H9 (cell line): ENCODE data around the gene F11R. TPM values are rescaled to one million over a fixed set of nuclear protein-coding genes. Genes with fewer than 3 reads are reported as not detected.

Source experiments
- DNase-seq: peaks from one replicate; pipeline ENCODE4 v3.0.0-alpha.2; 2017
- H2AFZ ChIP-seq: one replicate; pipeline ENCODE4 v1.6.1; 2013; ENCODE audit warnings: mild to moderate bottlenecking, low read length, control low read depth, moderate library complexity
- H2AK5ac ChIP-seq: 2 replicates; pipeline ENCODE4 v1.6.1; 2013; ENCODE audit warnings: low read length, control low read depth, mixed read lengths; ENCODE audit not compliant: insufficient read length
- H2BK120ac ChIP-seq: one replicate; pipeline ENCODE4 v1.6.1; 2013; ENCODE audit warnings: low read depth, mild to moderate bottlenecking, low read length, control low read depth, inconsistent platforms; ENCODE audit not compliant: poor library complexity, severe bottlenecking
- H2BK12ac ChIP-seq: 2 replicates; pipeline ENCODE4 v1.6.1; 2013; ENCODE audit warnings: low read length, control low read depth, mixed read lengths, low read depth; ENCODE audit not compliant: insufficient read length
- H2BK15ac ChIP-seq: 2 replicates; pipeline ENCODE4 v1.6.1; 2013; ENCODE audit warnings: low read depth, low read length, control low read depth
- H2BK20ac ChIP-seq: one replicate; pipeline ENCODE4 v1.6.1; 2013; ENCODE audit warnings: low read depth, mild to moderate bottlenecking, low read length, control low read depth, inconsistent platforms; ENCODE audit not compliant: poor library complexity, severe bottlenecking
- H2BK5ac ChIP-seq: 2 replicates; pipeline ENCODE4 v1.6.1; 2013; ENCODE audit warnings: low read length, control low read depth, mixed read lengths; ENCODE audit not compliant: insufficient read length
- H3K14ac ChIP-seq: 2 replicates; pipeline ENCODE4 v1.6.1; 2013; ENCODE audit warnings: low read length, control low read depth; ENCODE audit not compliant: insufficient read depth
- H3K18ac ChIP-seq: 2 replicates; pipeline ENCODE4 v1.6.1; 2013; ENCODE audit warnings: low read depth, mild to moderate bottlenecking, mixed read lengths, low read length, control low read depth; ENCODE audit not compliant: insufficient read length
- H3K23ac ChIP-seq: 2 replicates; pipeline ENCODE4 v1.6.1; 2013; ENCODE audit warnings: low read length, control low read depth, mixed read lengths, low read depth; ENCODE audit not compliant: insufficient read length
- H3K23me2 ChIP-seq: 2 replicates; pipeline ENCODE4 v1.6.1; 2013; ENCODE audit warnings: low read depth, mild to moderate bottlenecking, mixed read lengths, low read length, control low read depth; ENCODE audit not compliant: insufficient read length, poor library complexity, severe bottlenecking
- H3K27ac ChIP-seq: 2 replicates; pipeline ENCODE4 v1.5.1; 2013; ENCODE audit warnings: low read length, control low read depth, mixed read lengths, low read depth; ENCODE audit not compliant: insufficient read length
- H3K27me3 ChIP-seq: 2 replicates; pipeline ENCODE4 v1.6.1; 2013; ENCODE audit warnings: low read length, control low read depth, inconsistent platforms; ENCODE audit not compliant: insufficient read depth
- H3K4ac ChIP-seq: 2 replicates; pipeline ENCODE4 v1.6.1; 2013; ENCODE audit warnings: low read depth, mild to moderate bottlenecking, control low read depth, inconsistent platforms, low read length, moderate library complexity
- H3K4me1 ChIP-seq: 2 replicates; pipeline ENCODE4 v1.6.1; 2013; ENCODE audit warnings: low read length, control low read depth, inconsistent platforms; ENCODE audit not compliant: insufficient read depth
- H3K4me2 ChIP-seq: 2 replicates; pipeline ENCODE4 v1.6.1; 2013; ENCODE audit warnings: low read length, control low read depth, mixed read lengths; ENCODE audit not compliant: insufficient read length, insufficient read depth
- H3K56ac ChIP-seq: 2 replicates; pipeline ENCODE4 v1.6.1; 2013; ENCODE audit warnings: low read depth, mild to moderate bottlenecking, mixed read lengths, low read length, control low read depth; ENCODE audit not compliant: insufficient read length
- H3K79me1 ChIP-seq: 2 replicates; pipeline ENCODE4 v1.6.1; 2013; ENCODE audit warnings: low read depth, mild to moderate bottlenecking, moderate library complexity, low read length, control low read depth, inconsistent platforms; ENCODE audit not compliant: insufficient read depth, poor library complexity, severe bottlenecking
- H3K79me2 ChIP-seq: 2 replicates; pipeline ENCODE4 v1.6.1; 2013; ENCODE audit warnings: low read length, control low read depth, inconsistent platforms; ENCODE audit not compliant: insufficient read depth
- H3K9ac ChIP-seq: 2 replicates; pipeline ENCODE4 v1.6.1; 2013; ENCODE audit warnings: low read length, control low read depth, mixed read lengths; ENCODE audit not compliant: insufficient read length; ENCODE audit errors: extremely low read depth
- H3K9me3 ChIP-seq: one replicate; pipeline ENCODE4 v1.6.1; 2013; ENCODE audit warnings: low read depth, low read length, inconsistent platforms; ENCODE audit not compliant: control insufficient read depth
- H3T11ph ChIP-seq: one replicate; pipeline ENCODE4 v1.6.1; 2013; ENCODE audit warnings: mild to moderate bottlenecking, low read length, control low read depth, inconsistent platforms
- H4K20me1 ChIP-seq: one replicate; pipeline ENCODE4 v1.6.1; 2013; ENCODE audit not compliant: control insufficient read depth, insufficient read length, insufficient read depth
- H4K5ac ChIP-seq: 2 replicates; pipeline ENCODE4 v1.6.1; 2013; ENCODE audit warnings: low read depth, mild to moderate bottlenecking, mixed read lengths, low read length, control low read depth; ENCODE audit not compliant: insufficient read length
- H4K8ac ChIP-seq: replicated peaks from 2 replicates; pipeline ENCODE4 v1.6.1; 2013; ENCODE audit warnings: low read length, control low read depth, mixed read lengths, low read depth; ENCODE audit not compliant: insufficient read length
- H4K91ac ChIP-seq: 2 replicates; pipeline ENCODE4 v1.6.1; 2013; ENCODE audit warnings: low read depth, mild to moderate bottlenecking, moderate library complexity, mixed read lengths, low read length, control low read depth; ENCODE audit not compliant: insufficient read length
- H3K27ac Mint-ChIP-seq, 3 experiments: 2 replicates in 2 of 3; 3 replicates in 1 of 3; pipeline ENCODE4 v1.8.0; 2020 to 2021; ENCODE audit warnings: mixed read lengths in 3 of 3, mild to moderate bottlenecking in 1 of 3, moderate library complexity in 1 of 3
- H3K27me3 Mint-ChIP-seq: 2 replicates; pipeline ENCODE4 v1.8.0; 2021; ENCODE audit warnings: low read depth, mild to moderate bottlenecking, moderate library complexity, mixed read lengths
- H3K36me3 Mint-ChIP-seq, 3 experiments: 2 replicates in 2 of 3; 3 replicates in 1 of 3; pipeline ENCODE4 v1.8.0; 2020 to 2021; ENCODE audit warnings: low read depth in 3 of 3, mixed read lengths in 3 of 3; ENCODE audit not compliant: insufficient read depth in 1 of 3
- H3K4me1 Mint-ChIP-seq, 2 experiments: 2 replicates each; pipeline ENCODE4 v1.8.0; 2020; ENCODE audit warnings: mixed read lengths in 2 of 2
- H3K4me3 Mint-ChIP-seq, 2 experiments: 2 replicates in 1 of 2; 3 replicates in 1 of 2; pipeline ENCODE4 v1.8.0; 2020 to 2021; ENCODE audit warnings: mild to moderate bottlenecking in 2 of 2, mixed read lengths in 2 of 2, moderate library complexity in 1 of 2
- H3K9me3 Mint-ChIP-seq, 2 experiments: 2 replicates in 1 of 2; 3 replicates in 1 of 2; pipeline ENCODE4 v1.8.0; 2020; ENCODE audit warnings: mild to moderate bottlenecking in 2 of 2, mixed read lengths in 2 of 2, moderate library complexity in 1 of 2
- WGBS: extraction: QIAGEN DNeasy Blood & Tissue Kit; methylation state at CpG from one replicate; pipeline ENCODE4 v1.1.7; 2013; ENCODE audit warnings: missing lambda C conversion rate, low lambda C conversion rate, mixed read lengths; ENCODE audit not compliant: insufficient read length; ENCODE audit errors: extremely low coverage; 5-methylcytosine and 5-hydroxymethylcytosine counted together
- total RNA-seq: library from RNA; stranded (reverse); gene quantifications from 2 replicates; pipeline ENCODE4 v1.2.1, GENCODE V29; 2021
- TF ChIP-seq, protein P1 (sequence below): fragments of 200-600 bp; sonication (generic); conservative IDR thresholded peaks from 3 replicates; pipeline ENCODE4 v1.8.0; 2021; ENCODE audit warnings: antibody characterized with exemption, mild to moderate bottlenecking

Gene F11R
- total RNA-seq, 1 experiment from 2014 or later = 174 TPM

DNA sequence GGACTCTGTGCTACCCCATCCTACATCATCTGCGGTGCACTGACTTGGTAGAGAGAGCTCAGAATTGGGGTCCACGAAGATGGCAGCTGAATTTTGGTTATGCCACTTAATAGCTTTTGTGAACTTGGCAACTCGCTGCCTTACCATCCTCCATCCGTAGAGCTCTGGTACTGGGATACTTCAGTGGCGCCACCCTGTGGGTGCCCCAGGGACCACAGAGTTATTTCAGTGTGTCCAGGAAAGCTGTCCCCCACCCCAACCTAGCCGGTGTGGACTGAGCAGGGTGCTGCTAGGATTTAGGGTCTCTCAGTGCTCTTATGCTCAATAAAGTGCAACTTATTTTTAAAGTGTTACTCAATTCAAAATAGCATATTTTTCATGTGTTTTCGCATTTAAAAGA is 33.9 kb upstream of the F11R start:
- no peak overlapping the region for H2AFZ ChIP-seq
- H4K8ac ChIP-seq = no peak overlapping the region
- TF ChIP-seq, protein P1, sequence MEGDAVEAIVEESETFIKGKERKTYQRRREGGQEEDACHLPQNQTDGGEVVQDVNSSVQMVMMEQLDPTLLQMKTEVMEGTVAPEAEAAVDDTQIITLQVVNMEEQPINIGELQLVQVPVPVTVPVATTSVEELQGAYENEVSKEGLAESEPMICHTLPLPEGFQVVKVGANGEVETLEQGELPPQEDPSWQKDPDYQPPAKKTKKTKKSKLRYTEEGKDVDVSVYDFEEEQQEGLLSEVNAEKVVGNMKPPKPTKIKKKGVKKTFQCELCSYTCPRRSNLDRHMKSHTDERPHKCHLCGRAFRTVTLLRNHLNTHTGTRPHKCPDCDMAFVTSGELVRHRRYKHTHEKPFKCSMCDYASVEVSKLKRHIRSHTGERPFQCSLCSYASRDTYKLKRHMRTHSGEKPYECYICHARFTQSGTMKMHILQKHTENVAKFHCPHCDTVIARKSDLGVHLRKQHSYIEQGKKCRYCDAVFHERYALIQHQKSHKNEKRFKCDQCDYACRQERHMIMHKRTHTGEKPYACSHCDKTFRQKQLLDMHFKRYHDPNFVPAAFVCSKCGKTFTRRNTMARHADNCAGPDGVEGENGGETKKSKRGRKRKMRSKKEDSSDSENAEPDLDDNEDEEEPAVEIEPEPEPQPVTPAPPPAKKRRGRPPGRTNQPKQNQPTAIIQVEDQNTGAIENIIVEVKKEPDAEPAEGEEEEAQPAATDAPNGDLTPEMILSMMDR = peak; percentile 50
- H2BK5ac ChIP-seq = no peak overlapping the region
- H3K23me2 ChIP-seq = no peaks in the 10 kb centered on the region
- no peak overlapping the region for H3K56ac ChIP-seq
- H3K79me1 ChIP-seq = no peaks in the 10 kb centered on the region
- H2BK12ac ChIP-seq = no peak overlapping the region
- H3T11ph ChIP-seq = no peak overlapping the region
- no peak overlapping the region for H3K18ac ChIP-seq
- H4K91ac ChIP-seq = no peak overlapping the region
- H2AK5ac ChIP-seq = no peak overlapping the region
- DNase-seq = no peak
- H3K36me3 Mint-ChIP-seq = no peaks in the 10 kb centered on the region; a peak in 1 of 7 replicates
- H2BK120ac ChIP-seq = no peak overlapping the region
- H3K4me2 ChIP-seq = no peak overlapping the region
- no peaks in the 10 kb centered on the region for H4K20me1 ChIP-seq
- H3K27me3 Mint-ChIP-seq = peaks cover 13% of the 10 kb centered on the region
- no peak overlapping the region for H3K9ac ChIP-seq
- no peak overlapping the region for H2BK20ac ChIP-seq
- H3K9me3 ChIP-seq = no peaks in the 10 kb centered on the region
- H3K4ac ChIP-seq = no peak overlapping the region
- no peaks in the 10 kb centered on the region for H3K79me2 ChIP-seq
- H3K27me3 ChIP-seq = no peaks in the 10 kb centered on the region; the same call in 1 of the 2 replicates
- H3K9me3 Mint-ChIP-seq = no peaks in the 10 kb centered on the region; a peak in 1 of 5 replicates
- no peak overlapping the region for H3K27ac Mint-ChIP-seq
- no peak overlapping the region for H3K23ac ChIP-seq
- H3K4me1 ChIP-seq = no peaks in the 10 kb centered on the region
- no CpG with 5 or more reads among the region's 7 CpGs for WGBS
- H4K5ac ChIP-seq = no peak overlapping the region
- H3K14ac ChIP-seq = no peak overlapping the region
- no peak overlapping the region for H3K27ac ChIP-seq
- H3K4me1 Mint-ChIP-seq = 0 out of 4 replicates have a peak, but pooled peaks cover 0 to 2% of the 10 kb centered on the region in 2 experiments
- H2BK15ac ChIP-seq = no peak overlapping the region
- no peak overlapping the region for H3K4me3 Mint-ChIP-seq
